Skeletal muscle satellite cell (primary cell): ENCODE results near the gene PPIB.

ENCODE experiments used
- H3K27me3 ChIP-seq: 2 replicates; pipeline ENCODE4 v1.7.0; 2013; ENCODE audit warnings: low read length; ENCODE audit not compliant: control insufficient read depth, insufficient read depth
- H3K36me3 ChIP-seq: 2 replicates; pipeline ENCODE4 v1.7.0; 2013; ENCODE audit warnings: mild to moderate bottlenecking, control low read depth, low read length; ENCODE audit not compliant: insufficient read depth
- H3K4me1 ChIP-seq: 2 replicates; pipeline ENCODE4 v1.7.0; 2013; ENCODE audit warnings: low read length; ENCODE audit not compliant: control insufficient read depth, insufficient read depth
- H3K4me2 ChIP-seq: 2 replicates; pipeline ENCODE4 v1.7.0; 2013; ENCODE audit warnings: mild to moderate bottlenecking, low read length
- H3K4me3 ChIP-seq: 2 replicates; pipeline ENCODE4 v1.7.0; 2013; ENCODE audit warnings: low read length
- H3K9ac ChIP-seq: 2 replicates; pipeline ENCODE4 v1.7.0; 2013; ENCODE audit warnings: mild to moderate bottlenecking, low read depth, low read length, moderate library complexity
- H3K9me3 ChIP-seq: replicated peaks from 2 replicates; pipeline ENCODE4 v1.7.0; 2013; ENCODE audit warnings: mild to moderate bottlenecking, control low read depth, low read length

Gene PPIB

GRCh38 chr15:64182859-64183370 lies 20.1 kb upstream of the PPIB start:
- Histone ChIP-seq H3K4me2 (no peak overlapping the region), H3K9ac (no peak overlapping the region), H3K36me3 (peaks cover 26% of the 10 kb centered on the region), H3K4me1 (no peaks in the 10 kb centered on the region), H3K4me3 (no peak overlapping the region), H3K27me3 (no peaks in the 10 kb centered on the region), H3K9me3 (no peaks in the 10 kb centered on the region)

- Histone ChIP-seq H3K4me1 (no peaks in the 10 kb centered on the region), H3K27me3 (no peaks in the 10 kb centered on the region), H3K9ac (no peak overlapping the region), H3K9me3 (no peaks in the 10 kb centered on the region), H3K4me2 (no peak overlapping the region), H3K36me3 (peaks cover 29% of the 10 kb centered on the region), H3K4me3 (no peak overlapping the region)
These were observed 17.5 kb upstream of the PPIB start for GRCh38 chr15:64180235-64180824.

GRCh38 chr15:64166102-64166890 lies 3.5 kb upstream of the PPIB start:
- H3K27me3 ChIP-seq: no peaks in the 10 kb centered on the region
- no peaks in the 10 kb centered on the region for H3K9me3 ChIP-seq
- no peak overlapping the region for H3K9ac ChIP-seq
- H3K4me2 ChIP-seq: no peak overlapping the region
- peaks cover 15% of the 10 kb centered on the region for H3K4me1 ChIP-seq
- no peak overlapping the region for H3K4me3 ChIP-seq
- peaks cover 15% of the 10 kb centered on the region for H3K36me3 ChIP-seq

- Histone ChIP-seq H3K9ac (no peak overlapping the region), H3K4me1 (peaks cover 23% of the 10 kb centered on the region)
These were observed 1.6 kb upstream of the PPIB start for GRCh38 chr15:64164436-64164835.

GRCh38 chr15:64163659-64164362 lies 989 bp upstream of the PPIB start:
- H3K4me1 ChIP-seq: peaks cover 25% of the 10 kb centered on the region

More at GRCh38 chr15:64164436-64164835, 1.6 kb upstream of the PPIB start:
- H3K4me2 ChIP-seq: no peak overlapping the region
- H3K9me3 ChIP-seq: no peaks in the 10 kb centered on the region
- no peak overlapping the region for H3K4me3 ChIP-seq
- H3K27me3 ChIP-seq: no peaks in the 10 kb centered on the region
- H3K36me3 ChIP-seq: peaks cover 10% of the 10 kb centered on the region

GRCh38 chr15:64162478-64162868 lies 349 bp downstream of the PPIB start:
- peak overlapping the region; percentile 94 for H3K9ac ChIP-seq
- H3K27me3 ChIP-seq: no peaks in the 10 kb centered on the region
- H3K36me3 ChIP-seq: peaks cover 30% of the 10 kb centered on the region
- peak overlapping the region; percentile 99 for H3K4me3 ChIP-seq
- H3K9me3 ChIP-seq: no peaks in the 10 kb centered on the region
- H3K4me1 ChIP-seq: peaks cover 30% of the 10 kb centered on the region
- H3K4me2 ChIP-seq: peak overlapping the region; percentile 95

More at GRCh38 chr15:64163659-64164362, 989 bp upstream of the PPIB start:
- no peaks in the 10 kb centered on the region for H3K27me3 ChIP-seq
- peaks cover 17% of the 10 kb centered on the region for H3K36me3 ChIP-seq
- peak overlapping the region; percentile 81 for H3K4me2 ChIP-seq
- H3K9ac ChIP-seq: peak overlapping the region; percentile 63
- no peaks in the 10 kb centered on the region for H3K9me3 ChIP-seq
- peak overlapping the region; percentile 66 for H3K4me3 ChIP-seq

GRCh38 chr15:64161688-64162477 lies 939 bp downstream of the PPIB start:
- peak overlapping the region; percentile 95 for H3K4me2 ChIP-seq
- H3K9ac ChIP-seq: peak overlapping the region; percentile 94
- H3K27me3 ChIP-seq: no peaks in the 10 kb centered on the region
- H3K36me3 ChIP-seq: peaks cover 36% of the 10 kb centered on the region
- no peaks in the 10 kb centered on the region for H3K9me3 ChIP-seq
- H3K4me1 ChIP-seq: peaks cover 30% of the 10 kb centered on the region
- H3K4me3 ChIP-seq: peak overlapping the region; percentile 99

GRCh38 chr15:64158363-64159134 lies 4.3 kb downstream of the PPIB start:
- H3K36me3 ChIP-seq: peaks cover 65% of the 10 kb centered on the region
- H3K4me2 ChIP-seq: peak overlapping the region; percentile 13
- H3K4me3 ChIP-seq: no peak overlapping the region
- H3K9ac ChIP-seq: no peak overlapping the region
- H3K27me3 ChIP-seq: no peaks in the 10 kb centered on the region
- H3K4me1 ChIP-seq: peaks cover 24% of the 10 kb centered on the region
- no peaks in the 10 kb centered on the region for H3K9me3 ChIP-seq

- H3K4me3 ChIP-seq: no peak overlapping the region
- H3K4me1 ChIP-seq: peaks cover 20% of the 10 kb centered on the region
- H3K9me3 ChIP-seq: no peaks in the 10 kb centered on the region
- peak overlapping the region; percentile 5 for H3K4me2 ChIP-seq
- H3K36me3 ChIP-seq: peaks cover 65% of the 10 kb centered on the region
- H3K9ac ChIP-seq: peak overlapping the region; percentile 3
- H3K27me3 ChIP-seq: peaks cover 3% of the 10 kb centered on the region
These were observed 5.2 kb downstream of the PPIB start for GRCh38 chr15:64157599-64158125.

- peaks cover 65% of the 10 kb centered on the region for H3K36me3 ChIP-seq
These were observed 6.0 kb downstream of the PPIB start for GRCh38 chr15:64156652-64157331.

More at GRCh38 chr15:64156652-64157331, 6.0 kb downstream of the PPIB start:
- H3K4me1 ChIP-seq: peaks cover 23% of the 10 kb centered on the region
- no peak overlapping the region for H3K4me2 ChIP-seq
- no peak overlapping the region for H3K4me3 ChIP-seq
- no peak overlapping the region for H3K9ac ChIP-seq
- H3K9me3 ChIP-seq: no peaks in the 10 kb centered on the region
- H3K27me3 ChIP-seq: peaks cover 12% of the 10 kb centered on the region
